T-helper 17 cell (primary cell): ENCODE measurements around the gene BCL2A1. TPM values are rescaled to one million over a fixed set of nuclear protein-coding genes. Genes with fewer than 3 reads are reported as not detected.
A peak's percentile ranks its signal among the peaks of the same experiment; 100 is the strongest.
"Not testable (repeated sequence)": the region's sequence is repeated elsewhere in the genome, so short reads cannot be mapped to it uniquely, and the experiment has no call there.

Source experiments
- ATAC-seq: fragments of 150-1000 bp; cut with Tn5 transposase; 2 replicates; pipeline ENCODE4 v1.10.0; 2021; ENCODE audit warnings: mild to moderate bottlenecking, moderate library complexity
- DNase-seq, 3 donors: peaks; one replicate each; pipeline versions ENCODE4 v3.0.0 to v3.0.0-alpha.2; 2020 to 2021
- H3K9me3 ChIP-seq: one replicate; pipeline ENCODE4 v1.7.0; 2013; ENCODE audit warnings: low read length, mild to moderate bottlenecking; ENCODE audit not compliant: control insufficient read depth, poor library complexity, severe bottlenecking
- H3K27ac Mint-ChIP-seq: one replicate; pipeline ENCODE4 v1.8.0; 2022; ENCODE audit warnings: mild to moderate bottlenecking, moderate library complexity, mixed read lengths
- H3K27me3 Mint-ChIP-seq: one replicate; pipeline ENCODE4 v1.8.0; 2022; ENCODE audit warnings: mixed read lengths
- H3K36me3 Mint-ChIP-seq: one replicate; pipeline ENCODE4 v1.8.0; 2022; ENCODE audit warnings: low read depth, mixed read lengths
- H3K4me1 Mint-ChIP-seq: one replicate; pipeline ENCODE4 v1.8.0; 2022; ENCODE audit warnings: mild to moderate bottlenecking, mixed read lengths
- H3K4me3 Mint-ChIP-seq: one replicate; pipeline ENCODE4 v1.8.0; 2022; ENCODE audit warnings: mild to moderate bottlenecking, moderate library complexity, mixed read lengths
- total RNA-seq, 4 donors: library from RNA in 2 of 4; stranded (reverse) in 2 of 4; gene quantifications; one replicate each; pipeline ENCODE4 v1.2.3 and lab custom pipeline; 2022 to 2026

The BCL2A1 gene
- total RNA-seq, 2 donors from 2014 or later, result 23.3 to 27.0 TPM

DNA sequence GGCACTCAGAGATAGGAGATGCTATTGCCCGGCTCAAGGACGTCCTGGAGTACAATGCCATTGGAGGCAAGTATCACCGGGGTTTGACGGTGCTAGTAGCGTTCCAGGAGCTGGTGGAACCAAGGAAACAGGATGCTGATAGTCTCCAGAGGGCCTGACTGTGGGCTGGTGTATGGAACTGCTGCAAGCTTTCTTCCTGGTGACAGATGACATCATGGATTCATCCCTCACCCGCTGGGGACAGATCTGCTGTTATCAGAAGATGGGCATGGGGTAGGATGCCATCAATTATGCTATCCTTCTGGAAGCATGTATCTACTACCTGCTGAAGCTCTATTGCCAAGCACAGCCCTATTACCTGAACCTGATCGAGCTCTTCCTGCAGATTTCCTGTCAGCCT is 26.4 kb downstream of the BCL2A1 start:
- ATAC-seq (no peak), DNase-seq (no peak)
- Mint-ChIP-seq H3K4me1 (peaks cover 2% of the 10 kb centered on the region), H3K4me3 (no peak overlapping the region), H3K27ac (no peak overlapping the region), H3K36me3 (no peaks in the 10 kb centered on the region), H3K27me3 (peaks cover 4% of the 10 kb centered on the region)
- no peaks in the 10 kb centered on the region for H3K9me3 ChIP-seq

DNA sequence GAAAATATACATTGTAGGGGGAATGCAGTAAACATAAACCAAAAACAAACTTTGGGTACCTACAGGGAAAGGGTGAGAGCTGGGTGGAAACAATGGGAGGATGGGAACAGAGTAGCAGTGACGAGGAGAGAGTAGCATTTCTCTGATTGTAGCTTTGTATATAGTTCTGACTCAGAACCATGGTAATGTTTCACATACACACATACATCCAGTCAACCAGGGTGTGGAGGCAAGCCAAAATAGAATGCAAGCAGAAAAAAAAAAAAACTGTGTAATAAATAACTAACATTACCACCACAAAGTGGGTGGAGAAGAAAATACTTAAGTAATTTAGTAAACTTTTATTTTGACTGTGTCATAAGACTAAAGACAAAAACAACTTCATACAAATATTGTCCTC is 27.2 kb downstream of the BCL2A1 start:
- peaks cover 1% of the 10 kb centered on the region for H3K4me1 Mint-ChIP-seq
- no peaks in the 10 kb centered on the region for H3K36me3 Mint-ChIP-seq
- no peaks in the 10 kb centered on the region for H3K9me3 ChIP-seq
- ATAC-seq (no peak), DNase-seq (no peak)
- no peak overlapping the region for H3K27ac Mint-ChIP-seq
- H3K27me3 Mint-ChIP-seq, result peaks cover 4% of the 10 kb centered on the region
- no peak overlapping the region for H3K4me3 Mint-ChIP-seq

DNA sequence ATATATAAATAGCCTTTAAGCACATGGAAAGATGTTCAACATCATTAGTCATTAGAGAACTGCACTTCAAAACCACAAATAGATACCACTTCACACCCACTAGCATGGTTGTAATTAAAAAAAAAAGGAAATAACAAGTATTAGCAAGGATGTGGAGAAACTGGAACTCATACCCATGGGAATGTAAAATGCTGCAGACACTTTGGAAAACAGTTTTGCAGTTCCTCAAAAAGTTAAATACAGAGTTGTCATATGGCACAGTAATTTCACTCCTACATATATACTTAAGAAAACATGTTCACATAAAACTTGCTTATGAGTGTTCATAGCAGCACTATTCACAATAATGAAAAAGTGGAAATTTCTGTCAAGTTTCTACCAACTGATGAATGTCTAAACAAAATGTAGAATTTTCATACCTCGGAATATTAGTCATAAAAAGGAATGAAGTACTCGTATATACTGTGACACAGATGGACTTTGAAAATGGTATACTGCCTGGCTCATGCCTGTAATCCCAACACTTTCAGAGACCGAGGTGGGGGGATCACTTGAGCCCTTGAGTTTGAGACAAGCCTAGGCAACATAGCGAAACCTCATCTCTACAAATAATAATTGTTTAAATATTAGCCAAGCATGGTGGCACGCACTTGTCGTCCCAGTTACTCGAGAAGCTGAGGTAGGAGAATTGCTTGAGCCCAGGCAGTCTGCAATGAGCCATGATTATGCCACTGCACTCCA is 28.1 kb downstream of the BCL2A1 start:
- no peaks in the 10 kb centered on the region for H3K4me1 Mint-ChIP-seq
- ATAC-seq, result no peak

DNA sequence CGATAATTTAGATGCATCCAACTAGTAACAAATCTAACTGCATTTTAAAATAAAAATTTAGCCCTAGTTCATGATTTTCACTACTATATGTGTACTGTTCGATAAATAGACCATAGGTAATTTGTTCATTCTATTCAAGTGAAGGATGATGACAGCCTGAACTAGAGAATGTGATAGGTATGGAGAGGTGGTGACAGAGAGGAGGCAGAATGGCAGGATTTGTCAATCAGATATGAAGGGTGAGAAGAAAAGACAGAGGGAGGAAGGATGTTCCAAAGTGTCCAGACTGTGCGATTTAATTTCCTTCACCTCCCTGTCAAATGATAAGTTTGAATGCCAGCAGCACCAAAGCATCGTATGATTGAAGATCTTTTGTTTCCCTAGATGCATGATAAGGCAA is 31.6 kb downstream of the BCL2A1 start:
- Mint-ChIP-seq H3K27ac (no peak overlapping the region), H3K36me3 (peaks cover 3% of the 10 kb centered on the region), H3K4me1 (no peaks in the 10 kb centered on the region), H3K27me3 (peaks cover 25% of the 10 kb centered on the region), H3K4me3 (no peak overlapping the region)
- H3K9me3 ChIP-seq, result no peaks in the 10 kb centered on the region
- DNase-seq (no peak), ATAC-seq (no peak)

More for the DNA sequence above, 28.1 kb downstream of the BCL2A1 start:
- no peaks in the 10 kb centered on the region for H3K36me3 Mint-ChIP-seq
- H3K27ac Mint-ChIP-seq, result no peak overlapping the region
- H3K4me3 Mint-ChIP-seq, result no peak overlapping the region
- DNase-seq, result no peak
- H3K9me3 ChIP-seq, result no peaks in the 10 kb centered on the region
- peaks cover 4% of the 10 kb centered on the region for H3K27me3 Mint-ChIP-seq

- no peaks in the 10 kb centered on the region for H3K9me3 ChIP-seq
- DNase-seq, result no peak
- Mint-ChIP-seq H3K36me3 (peaks cover 3% of the 10 kb centered on the region), H3K4me3 (no peak overlapping the region), H3K27ac (no peak overlapping the region), H3K4me1 (no peaks in the 10 kb centered on the region), H3K27me3 (peaks cover 34% of the 10 kb centered on the region)
- no peak for ATAC-seq
Measured at GRCh38 chr15:79938143-79938542, 32.9 kb downstream of the BCL2A1 start.

- not testable (repeated sequence) for H3K9me3 ChIP-seq, H3K36me3 Mint-ChIP-seq, H3K4me3 Mint-ChIP-seq, H3K27ac Mint-ChIP-seq, ATAC-seq, H3K4me1 Mint-ChIP-seq, DNase-seq
- peaks cover 56% of the 10 kb centered on the region for H3K27me3 Mint-ChIP-seq
Measured at GRCh38 chr15:79935556-79936201, 35.3 kb downstream of the BCL2A1 start.

DNA sequence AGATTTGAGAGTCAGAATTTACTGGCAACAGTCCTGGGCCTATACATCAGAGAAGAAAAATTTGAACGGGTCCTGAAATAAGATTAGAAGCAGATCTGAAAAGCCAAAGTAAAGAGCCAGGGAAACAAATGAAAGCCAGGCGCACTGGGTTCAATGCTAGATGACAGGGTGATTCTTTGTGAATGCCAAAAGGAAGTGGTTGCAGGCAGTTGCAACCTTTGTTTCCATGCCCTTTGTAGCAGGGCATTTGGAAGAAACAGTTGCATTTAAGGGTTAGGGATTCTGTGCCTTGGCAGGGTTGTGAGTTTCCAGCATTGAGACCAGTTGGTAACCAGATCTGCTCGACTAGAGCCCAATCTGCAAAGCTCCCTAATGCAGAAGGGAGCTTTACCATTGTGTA is 37.8 kb downstream of the BCL2A1 start:
- H3K9me3 ChIP-seq, result no peaks in the 10 kb centered on the region
- peaks cover 3% of the 10 kb centered on the region for H3K36me3 Mint-ChIP-seq
- H3K4me1 Mint-ChIP-seq, result no peaks in the 10 kb centered on the region
- ATAC-seq, result no peak
- no peak for DNase-seq
- no peak overlapping the region for H3K4me3 Mint-ChIP-seq
- no peak overlapping the region for H3K27ac Mint-ChIP-seq
- peaks cover 57% of the 10 kb centered on the region for H3K27me3 Mint-ChIP-seq

GRCh38 chr15:79932447-79932846 is 38.5 kb downstream of the BCL2A1 start:
- peaks cover 3% of the 10 kb centered on the region for H3K36me3 Mint-ChIP-seq
- peak overlapping the region; percentile 3 for H3K27ac Mint-ChIP-seq
- peaks cover 57% of the 10 kb centered on the region for H3K27me3 Mint-ChIP-seq
- H3K4me3 Mint-ChIP-seq, result no peak overlapping the region
- DNase-seq, result no peak
- no peaks in the 10 kb centered on the region for H3K4me1 Mint-ChIP-seq
- no peak for ATAC-seq
- H3K9me3 ChIP-seq, result no peaks in the 10 kb centered on the region

DNA sequence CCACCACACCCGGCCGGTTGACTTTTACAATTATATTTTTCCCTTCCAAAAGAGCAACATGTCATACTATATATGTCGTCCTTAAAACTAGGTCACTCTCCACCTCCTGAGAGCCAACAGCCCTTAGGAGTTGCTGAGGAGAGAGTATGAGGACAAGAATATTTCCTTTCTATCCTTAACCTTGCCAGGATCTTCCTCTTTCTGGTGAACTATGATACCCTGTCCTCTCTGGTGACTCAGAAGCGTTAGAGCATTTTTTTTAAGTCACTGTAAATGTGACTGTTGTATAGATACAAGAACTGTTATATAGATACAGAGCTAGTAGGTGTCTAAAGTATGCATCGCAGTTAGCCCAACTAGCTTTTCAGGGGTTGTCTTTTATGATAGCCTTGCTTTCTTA is 40.5 kb downstream of the BCL2A1 start:
- DNase-seq (no peak), ATAC-seq (no peak)
- no peak overlapping the region for H3K4me3 Mint-ChIP-seq
- no peaks in the 10 kb centered on the region for H3K9me3 ChIP-seq
- H3K27me3 Mint-ChIP-seq, result peaks cover 45% of the 10 kb centered on the region
- no peaks in the 10 kb centered on the region for H3K36me3 Mint-ChIP-seq
- H3K27ac Mint-ChIP-seq, result no peak overlapping the region
- H3K4me1 Mint-ChIP-seq, result no peaks in the 10 kb centered on the region

- no peaks in the 10 kb centered on the region for H3K36me3 Mint-ChIP-seq
- H3K27ac Mint-ChIP-seq, result no peak overlapping the region
- no peak for ATAC-seq
- no peaks in the 10 kb centered on the region for H3K9me3 ChIP-seq
- no peak overlapping the region for H3K4me3 Mint-ChIP-seq
- no peaks in the 10 kb centered on the region for H3K4me1 Mint-ChIP-seq
- peaks cover 36% of the 10 kb centered on the region for H3K27me3 Mint-ChIP-seq
- DNase-seq, result no peak
Measured at GRCh38 chr15:79929412-79929811, 41.6 kb downstream of the BCL2A1 start.

DNA sequence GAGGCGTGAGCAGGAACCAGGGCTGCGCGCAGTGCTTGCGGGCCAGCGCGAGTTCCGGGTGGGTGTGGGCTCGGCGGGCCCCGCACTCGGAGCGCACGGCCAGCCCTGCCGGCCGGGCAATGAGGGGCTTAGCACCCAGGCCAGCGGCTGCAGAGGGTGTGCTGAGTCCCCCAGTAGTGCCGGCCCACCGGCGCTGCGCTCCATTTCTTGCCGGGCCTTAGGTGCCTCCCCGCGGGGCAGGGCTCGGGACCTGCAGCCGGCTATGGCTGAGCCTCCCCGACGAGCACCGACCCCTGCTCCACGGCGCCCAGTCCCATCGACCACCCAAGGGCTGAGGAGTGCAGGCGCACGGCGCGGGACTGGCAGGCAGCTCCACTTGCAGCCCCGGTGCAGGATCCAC is 44.9 kb downstream of the BCL2A1 start:
- H3K4me1 Mint-ChIP-seq, result peaks cover 12% of the 10 kb centered on the region
- H3K36me3 Mint-ChIP-seq, DNase-seq: not testable (repeated sequence)

DNA sequence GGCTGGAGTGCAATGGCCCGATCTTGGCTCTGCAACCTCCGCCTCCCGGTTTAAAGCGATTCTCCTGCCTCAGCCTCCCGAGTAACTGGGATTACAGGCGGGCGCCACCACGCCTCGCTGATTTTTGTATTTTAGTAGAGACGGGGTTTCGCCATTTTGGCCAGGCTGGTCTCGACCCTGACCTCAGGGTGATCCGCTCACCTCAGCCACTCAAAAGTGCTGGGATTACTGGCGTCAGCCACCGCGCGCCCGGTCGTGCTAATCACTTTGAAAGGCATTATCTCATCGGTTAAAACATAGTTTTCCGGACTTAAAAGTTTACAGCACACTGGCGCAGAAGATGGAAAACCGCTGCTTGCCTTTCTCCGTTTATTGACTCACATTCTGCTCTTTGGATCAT is 46.6 kb downstream of the BCL2A1 start:
- Mint-ChIP-seq H3K36me3 (peaks cover 8% of the 10 kb centered on the region), H3K4me3 (peak overlapping the region; percentile 96)
- DNase-seq, result no peak

More for the DNA sequence above, 44.9 kb downstream of the BCL2A1 start:
- not testable (repeated sequence) for H3K27me3 Mint-ChIP-seq, H3K27ac Mint-ChIP-seq, H3K4me3 Mint-ChIP-seq, H3K9me3 ChIP-seq, ATAC-seq

DNA sequence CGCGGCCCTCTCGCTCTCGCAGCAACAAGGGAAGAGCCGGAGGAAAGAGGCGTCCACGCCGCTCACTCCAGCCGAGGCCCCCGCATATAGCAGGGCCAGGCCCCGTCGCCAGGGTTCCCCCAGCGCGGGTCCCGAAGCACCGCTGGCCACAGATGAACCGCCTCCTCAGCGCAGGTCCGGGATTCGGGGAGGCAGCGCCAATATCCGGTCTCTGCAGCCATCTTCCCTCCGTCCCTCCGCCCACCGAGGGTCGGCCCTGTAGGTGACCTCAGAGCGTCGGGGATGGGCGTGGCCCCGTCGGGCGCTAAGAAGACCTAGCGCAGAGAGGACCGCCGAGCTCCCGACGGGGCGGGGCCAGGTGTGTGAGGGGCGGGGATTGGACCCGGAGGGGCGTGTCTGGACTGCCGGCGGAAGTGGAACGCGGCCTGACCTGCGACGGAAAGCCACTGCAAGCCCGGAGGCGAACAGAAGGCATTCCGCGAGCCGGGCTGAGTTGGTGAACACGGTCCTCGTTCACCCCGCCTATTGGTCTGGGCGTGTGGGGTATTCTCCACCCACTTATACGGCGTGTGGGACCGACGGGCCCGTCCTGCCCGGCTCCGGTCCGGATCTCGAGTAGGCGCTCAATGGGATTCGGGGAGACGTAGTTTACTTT is 47.4 kb downstream of the BCL2A1 start:
- Mint-ChIP-seq H3K4me1 (peaks cover 12% of the 10 kb centered on the region), H3K36me3 (peaks cover 8% of the 10 kb centered on the region), H3K27ac (peak overlapping the region; percentile 93), H3K4me3 (peak overlapping the region; percentile 96), H3K27me3 (no peaks in the 10 kb centered on the region)
- no peaks in the 10 kb centered on the region for H3K9me3 ChIP-seq
- DNase-seq (peak; percentile 94 to 99 (median 98)), ATAC-seq (peak; percentile 94)

More for the DNA sequence above, 46.6 kb downstream of the BCL2A1 start:
- ATAC-seq, result no peak
- peak overlapping the region; percentile 93 for H3K27ac Mint-ChIP-seq
- peaks cover 12% of the 10 kb centered on the region for H3K4me1 Mint-ChIP-seq
- no peaks in the 10 kb centered on the region for H3K9me3 ChIP-seq
- no peaks in the 10 kb centered on the region for H3K27me3 Mint-ChIP-seq
